LHCN-M2 (cell line): Measurements from ENCODE around the gene MAGI2. TPM values are rescaled to one million over a fixed set of nuclear protein-coding genes. Genes with fewer than 3 reads are reported as not detected.

Source experiments
- DNase-seq: peaks from one replicate; pipeline ENCODE4 v3.0.0-alpha.2; 2012; ENCODE audit warnings: low read depth
- total RNA-seq: library from RNA; depleted of rRNA; stranded (reverse); fragments of >200 nt; gene quantifications from 2 replicates; pipeline ENCODE4 v1.2.3, GENCODE V29; 2014

The MAGI2 gene
- total RNA-seq, 1 experiment from 2014 or later: 3.6 TPM

GRCh38 chr7:78792006-78792405 lies 661.5 kb downstream of the MAGI2 start:
- no peak for DNase-seq

GRCh38 chr7:78788464-78788863 lies 665.0 kb downstream of the MAGI2 start:
- DNase-seq: no peak

- DNase-seq: no peak
Observed at GRCh38 chr7:78787854-78788253, 665.6 kb downstream of the MAGI2 start.

- no peak for DNase-seq
Observed at GRCh38 chr7:78786055-78786454, 667.4 kb downstream of the MAGI2 start.

- no peak for DNase-seq
Observed at GRCh38 chr7:78783179-78783962, 670.1 kb downstream of the MAGI2 start.

GRCh38 chr7:78780560-78780959 lies 672.9 kb downstream of the MAGI2 start:
- DNase-seq: no peak

GRCh38 chr7:78779788-78780187 lies 673.7 kb downstream of the MAGI2 start:
- DNase-seq: no peak

GRCh38 chr7:78777829-78778228 lies 675.6 kb downstream of the MAGI2 start:
- DNase-seq: peak; percentile 63

- DNase-seq: peak; percentile 31
Observed at GRCh38 chr7:78770422-78771410, 682.8 kb downstream of the MAGI2 start.

- DNase-seq: peak; percentile 18
Observed at GRCh38 chr7:78769481-78770101, 683.9 kb downstream of the MAGI2 start.

GRCh38 chr7:78768859-78769258 lies 684.6 kb downstream of the MAGI2 start:
- DNase-seq: peak; percentile 24

GRCh38 chr7:78765943-78766729 lies 687.3 kb downstream of the MAGI2 start:
- DNase-seq: no peak

GRCh38 chr7:78764571-78764970 lies 688.9 kb downstream of the MAGI2 start:
- no peak for DNase-seq

GRCh38 chr7:78762625-78763024 lies 690.8 kb downstream of the MAGI2 start:
- no peak for DNase-seq

- DNase-seq: no peak
Observed at GRCh38 chr7:78760620-78761355, 692.7 kb downstream of the MAGI2 start.

- DNase-seq: no peak
Observed at GRCh38 chr7:78752554-78752953, 700.9 kb downstream of the MAGI2 start.

- no peak for DNase-seq
Observed at GRCh38 chr7:78751253-78751652, 702.2 kb downstream of the MAGI2 start.

GRCh38 chr7:78749052-78749746 lies 704.3 kb downstream of the MAGI2 start:
- no peak for DNase-seq

GRCh38 chr7:78747592-78747991 lies 705.9 kb downstream of the MAGI2 start:
- DNase-seq: no peak

GRCh38 chr7:78746301-78746700 lies 707.2 kb downstream of the MAGI2 start:
- DNase-seq: no peak
